Kidney epithelial cell (primary cell): ENCODE data around the gene PNMT. TPM values are rescaled to one million over a fixed set of nuclear protein-coding genes. Genes with fewer than 3 reads are reported as not detected.

Experiments used
- DNase-seq: peaks from one replicate; pipeline ENCODE4 v3.0.0-alpha.2; 2010; ENCODE audit warnings: low read depth
- H3K27me3 ChIP-seq: 2 replicates; pipeline ENCODE4 v1.6.0; 2011; ENCODE audit warnings: low read length; ENCODE audit not compliant: control insufficient read depth, insufficient read depth
- H3K36me3 ChIP-seq: 2 replicates; pipeline ENCODE4 v1.5.1; 2011; ENCODE audit warnings: low read length; ENCODE audit not compliant: control insufficient read depth, insufficient read depth
- H3K4me3 ChIP-seq: 2 replicates; pipeline ENCODE4 v1.5.1; 2011; ENCODE audit warnings: low read depth, mild to moderate bottlenecking, control low read depth, low read length
- total RNA-seq: library from RNA; depleted of rRNA; stranded (reverse); fragments of >200 nt; gene quantifications from 2 replicates; pipeline ENCODE4 v1.2.3, GENCODE V29; 2015
- TF ChIP-seq, protein P1 (sequence below): IDR thresholded peaks from 2 replicates; pipeline ENCODE4 v1.5.1; 2011; ENCODE audit warnings: mild to moderate bottlenecking, moderate library complexity, low read length, control low read depth, inconsistent platforms; ENCODE audit not compliant: insufficient read depth, poor library complexity, severe bottlenecking

The PNMT gene
- total RNA-seq, 1 donor from 2014 or later: not detected

- TF ChIP-seq, protein P1, sequence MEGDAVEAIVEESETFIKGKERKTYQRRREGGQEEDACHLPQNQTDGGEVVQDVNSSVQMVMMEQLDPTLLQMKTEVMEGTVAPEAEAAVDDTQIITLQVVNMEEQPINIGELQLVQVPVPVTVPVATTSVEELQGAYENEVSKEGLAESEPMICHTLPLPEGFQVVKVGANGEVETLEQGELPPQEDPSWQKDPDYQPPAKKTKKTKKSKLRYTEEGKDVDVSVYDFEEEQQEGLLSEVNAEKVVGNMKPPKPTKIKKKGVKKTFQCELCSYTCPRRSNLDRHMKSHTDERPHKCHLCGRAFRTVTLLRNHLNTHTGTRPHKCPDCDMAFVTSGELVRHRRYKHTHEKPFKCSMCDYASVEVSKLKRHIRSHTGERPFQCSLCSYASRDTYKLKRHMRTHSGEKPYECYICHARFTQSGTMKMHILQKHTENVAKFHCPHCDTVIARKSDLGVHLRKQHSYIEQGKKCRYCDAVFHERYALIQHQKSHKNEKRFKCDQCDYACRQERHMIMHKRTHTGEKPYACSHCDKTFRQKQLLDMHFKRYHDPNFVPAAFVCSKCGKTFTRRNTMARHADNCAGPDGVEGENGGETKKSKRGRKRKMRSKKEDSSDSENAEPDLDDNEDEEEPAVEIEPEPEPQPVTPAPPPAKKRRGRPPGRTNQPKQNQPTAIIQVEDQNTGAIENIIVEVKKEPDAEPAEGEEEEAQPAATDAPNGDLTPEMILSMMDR: no peak
- H3K36me3 ChIP-seq: no peaks in the 10 kb centered on the region
- peaks cover 30% of the 10 kb centered on the region for H3K27me3 ChIP-seq
- no peak for DNase-seq
- no peak overlapping the region for H3K4me3 ChIP-seq
Observed at GRCh38 chr17:39663688-39664580, 4.3 kb upstream of the PNMT start.

- H3K27me3 ChIP-seq: peaks cover 36% of the 10 kb centered on the region
- no peaks in the 10 kb centered on the region for H3K36me3 ChIP-seq
- TF ChIP-seq, protein P1: no peak
- no peak for DNase-seq
- H3K4me3 ChIP-seq: no peak within 1 kb of the TSS
Observed at GRCh38 chr17:39664581-39665561, 3.4 kb upstream of the PNMT start, which contains the start of gene TCAP. TSS of gene TCAP (plus strand) at chr17:39665349. CDS start at chr17:39665360, 11 bp downstream.

DNA sequence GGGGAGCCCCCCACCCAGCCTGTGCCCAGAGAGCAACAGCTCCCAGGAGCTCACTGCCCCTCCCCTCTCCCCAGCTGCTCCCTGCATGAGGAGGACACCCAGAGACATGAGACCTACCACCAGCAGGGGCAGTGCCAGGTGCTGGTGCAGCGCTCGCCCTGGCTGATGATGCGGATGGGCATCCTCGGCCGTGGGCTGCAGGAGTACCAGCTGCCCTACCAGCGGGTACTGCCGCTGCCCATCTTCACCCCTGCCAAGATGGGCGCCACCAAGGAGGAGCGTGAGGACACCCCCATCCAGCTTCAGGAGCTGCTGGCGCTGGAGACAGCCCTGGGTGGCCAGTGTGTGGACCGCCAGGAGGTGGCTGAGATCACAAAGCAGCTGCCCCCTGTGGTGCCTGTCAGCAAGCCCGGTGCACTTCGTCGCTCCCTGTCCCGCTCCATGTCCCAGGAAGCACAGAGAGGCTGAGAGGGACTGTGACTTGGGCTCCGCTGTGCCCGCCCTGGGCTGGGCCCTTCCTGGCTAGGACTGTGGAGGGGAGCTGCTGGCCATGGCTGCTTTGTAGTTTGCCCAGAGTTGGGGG is 2.5 kb upstream of the PNMT start:
- peaks cover 42% of the 10 kb centered on the region for H3K27me3 ChIP-seq
- no peak for DNase-seq
- H3K36me3 ChIP-seq: no peaks in the 10 kb centered on the region
- H3K4me3 ChIP-seq: no peak overlapping the region
- TF ChIP-seq, protein P1: peak; percentile 23

DNA sequence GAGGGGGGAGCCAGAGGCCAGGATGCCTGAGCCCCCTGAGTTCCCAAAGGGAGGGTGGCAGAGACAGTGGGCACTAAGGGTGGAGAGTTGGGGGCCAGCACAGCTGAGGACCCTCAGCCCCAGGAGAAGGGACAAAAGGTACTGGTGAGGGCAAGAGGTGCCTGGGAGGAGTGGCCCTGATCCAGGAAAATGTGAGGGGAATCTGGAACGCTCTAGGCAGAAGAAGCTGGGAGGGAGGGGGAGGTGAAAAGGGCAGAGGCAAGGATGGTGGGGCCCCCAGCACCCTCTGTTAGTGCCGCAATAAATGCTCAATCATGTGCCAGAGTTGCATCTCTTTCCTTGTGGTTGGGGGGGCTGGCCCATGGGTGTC is 2.0 kb upstream of the PNMT start:
- H3K27me3 ChIP-seq: peaks cover 45% of the 10 kb centered on the region
- H3K4me3 ChIP-seq: no peak overlapping the region
- TF ChIP-seq, protein P1: no peak
- no peak for DNase-seq
- no peaks in the 10 kb centered on the region for H3K36me3 ChIP-seq

DNA sequence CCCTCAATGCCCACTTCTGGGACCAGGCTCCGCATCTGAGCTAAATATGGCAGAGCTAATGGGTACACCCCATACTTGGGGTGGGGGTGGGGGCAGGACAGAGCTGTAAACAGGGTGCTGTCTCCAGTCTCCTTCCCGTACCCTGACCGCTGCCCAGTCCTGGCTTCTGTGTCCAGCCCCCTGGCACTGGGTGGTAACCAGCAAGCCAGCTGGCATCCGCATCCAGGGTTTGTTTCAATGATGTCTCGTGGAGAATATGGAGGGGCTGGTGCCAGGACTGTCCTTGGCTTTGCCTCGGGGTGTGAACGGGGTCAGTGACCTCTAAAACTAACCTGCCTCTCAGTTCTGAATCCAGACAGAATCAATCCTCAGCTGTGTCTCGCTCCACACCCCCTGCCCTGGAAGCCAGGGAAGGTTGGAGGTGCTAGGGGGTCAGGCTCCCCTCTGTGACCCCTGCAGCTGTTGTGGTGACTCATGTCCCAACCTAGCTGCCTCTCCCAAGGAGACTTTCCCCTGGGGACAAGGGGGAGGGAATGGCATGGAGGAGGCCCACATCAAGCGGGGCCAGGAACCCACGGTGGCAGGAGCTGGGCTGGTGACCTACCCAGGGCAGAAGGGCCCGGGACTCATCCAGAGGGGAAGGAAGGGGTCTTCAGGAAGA is 1.5 kb upstream of the PNMT start:
- Histone ChIP-seq H3K4me3 (no peak overlapping the region), H3K36me3 (no peaks in the 10 kb centered on the region), H3K27me3 (peaks cover 49% of the 10 kb centered on the region)
- TF ChIP-seq, protein P1: no peak
- no peak for DNase-seq
